ENCODE measurements around the gene OR2T29. TPM values are rescaled to one million over a fixed set of nuclear protein-coding genes. Genes with fewer than 3 reads are reported as not detected.

OR2T29 gene
- not detected in 2 replicates for total RNA-seq

GRCh38 chr1:248562672-248563071, at the start of gene OR2T29:
OR2T29 (minus strand) TSS chr1:248562772; CDS start chr1:248559491, 3,281 bp downstream.

DNA sequence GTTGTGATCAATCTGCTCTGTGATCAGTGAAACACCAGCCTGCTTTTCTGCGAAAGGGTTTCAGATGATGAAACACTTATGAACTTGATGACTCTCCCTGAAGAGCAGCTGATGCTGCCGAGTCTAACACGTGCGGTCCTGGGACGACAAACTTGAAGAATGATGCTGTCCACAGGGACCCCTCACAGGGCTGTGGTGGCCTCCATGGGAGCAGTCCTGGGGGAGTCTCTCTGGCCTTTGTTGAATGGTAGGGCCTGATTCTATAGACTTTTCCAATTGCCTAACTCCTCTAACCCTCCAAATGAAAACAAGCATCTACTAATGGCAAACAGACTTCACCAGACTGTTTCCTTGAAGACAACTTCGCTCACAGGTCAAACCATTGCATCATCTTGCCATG, 35.0 kb upstream of the OR2T29 start, which contains the start of gene OR2T10:
OR2T10 (minus strand) TSS at position 112 of the 400 bp plus-strand sequence. CDS start 3,932 bp downstream, outside the sequence.

DNA sequence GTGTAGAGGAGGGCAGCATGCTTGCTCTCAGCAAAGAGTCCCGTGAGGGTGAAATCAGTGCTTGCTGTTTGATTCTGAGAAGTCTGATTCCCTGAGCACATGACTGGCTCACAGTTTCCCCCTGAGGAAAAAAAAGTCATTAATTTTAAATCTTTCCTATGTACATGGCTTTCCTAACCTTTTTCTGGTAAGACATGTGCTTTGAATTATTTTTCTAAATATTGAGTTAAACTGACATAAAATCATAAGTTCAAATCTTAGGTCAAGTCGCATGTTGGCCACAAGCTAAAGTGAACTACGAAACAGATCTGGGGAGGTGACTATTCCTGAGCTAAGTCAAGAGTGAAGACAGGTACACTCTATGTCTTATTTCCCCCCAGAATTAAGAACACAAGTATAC, 12.1 kb upstream of the OR2T29 start, which contains the start of gene OR2T34:
OR2T34 (minus strand) TSS at position 101 of the 400 bp plus-strand sequence; CDS start at position 101, 0 bp downstream.

DNA sequence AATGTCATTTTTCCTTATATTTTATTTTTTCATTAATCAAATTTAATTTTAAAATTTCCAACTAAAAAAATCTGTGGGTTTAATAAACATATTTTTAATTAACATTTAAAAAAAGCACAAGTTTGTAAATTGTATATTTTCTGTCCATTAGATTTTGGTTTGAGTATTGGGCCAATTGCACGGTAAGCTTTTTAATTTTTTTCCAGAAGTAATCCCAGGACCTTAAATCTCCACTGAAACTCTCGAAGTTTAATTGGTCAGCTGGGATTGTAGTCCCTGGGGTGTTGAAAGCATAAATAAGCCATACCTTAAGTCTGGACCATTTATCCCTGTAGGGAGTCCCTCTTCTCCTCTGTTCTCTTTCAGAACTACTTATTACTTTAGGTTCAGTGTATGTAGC, 54.8 kb downstream of the OR2T29 start, which contains the start of gene OR2G6:
OR2G6 (plus strand) TSS at position 301 of the 400 bp plus-strand sequence. CDS start 13,574 bp downstream, outside the sequence.

Other genes with a start within 250 kb of the OR2T29 start
- gene OR2M7, start 238.2 kb downstream of the OR2T29 start, total RNA-seq: not detected in 2 replicates
- gene OR14C36, start 214.0 kb downstream of the OR2T29 start, total RNA-seq: not detected in 2 replicates
- not detected in 2 replicates for gene OR2T4, start 201.1 kb downstream of the OR2T29 start, total RNA-seq
- not detected in 2 replicates for gene OR2T6, start 187.0 kb downstream of the OR2T29 start, total RNA-seq
- not detected in 2 replicates for gene OR2T1, start 159.7 kb downstream of the OR2T29 start, total RNA-seq
- gene OR2T2, start 117.1 kb downstream of the OR2T29 start, total RNA-seq: not detected in 2 replicates
- not detected in 2 replicates for gene OR2T3, start 89.4 kb downstream of the OR2T29 start, total RNA-seq
- gene OR2T5, start 74.2 kb downstream of the OR2T29 start, total RNA-seq: not detected in 2 replicates
- not detected in 2 replicates for gene OR2G6, start 54.7 kb downstream of the OR2T29 start, total RNA-seq
- not detected in 2 replicates for gene OR2T34, start 12.0 kb upstream of the OR2T29 start, total RNA-seq
- not detected in 2 replicates for gene OR2T10, start 34.9 kb upstream of the OR2T29 start, total RNA-seq
- not detected in 2 replicates for gene OR2T11, start 72.3 kb upstream of the OR2T29 start, total RNA-seq
- gene OR2T35, start 82.5 kb upstream of the OR2T29 start, total RNA-seq: not detected in 2 replicates
- not detected in 2 replicates for gene OR2T27, start 92.8 kb upstream of the OR2T29 start, total RNA-seq
- gene OR14I1, start 140.0 kb upstream of the OR2T29 start, total RNA-seq: not detected in 2 replicates
- gene LYPD8, start 193.0 kb upstream of the OR2T29 start, total RNA-seq: 0.14 TPM in 1 of 2 replicates, not detected in the other